Heart right ventricle (tissue), 16 donors: ENCODE results near the gene ADAMTS6. TPM values are rescaled to one million over a fixed set of nuclear protein-coding genes. Genes with fewer than 3 reads are reported as not detected.
A peak's percentile ranks its signal among the peaks of the same experiment; 100 is the strongest.

Experiments
- ATAC-seq, 8 donors: fragments of 200-7000 bp; cut with Tn5 transposase; one replicate each; pipeline ENCODE4 v1.9.1; 2020; ENCODE audit warnings: mild to moderate bottlenecking in 8 of 8, moderate library complexity in 8 of 8, moderate number of reproducible peaks in 1 of 8
- DNase-seq, 2 donors: peaks; one replicate each; pipeline ENCODE4 v3.0.0-alpha.2; 2020
- H3K27ac ChIP-seq, 10 donors: fragments of 200-600 bp; sonication (generic) in 2 of 10; one replicate each; pipeline versions ENCODE4 v1.5.0 to v1.8.0; 2020 to 2022; ENCODE audit warnings: mild to moderate bottlenecking in 3 of 10
- H3K27me3 ChIP-seq, 7 donors: fragments of 200-600 bp; one replicate each; pipeline ENCODE4 v1.8.0; 2021 to 2022; ENCODE audit warnings: mild to moderate bottlenecking in 2 of 7
- H3K36me3 ChIP-seq, 9 donors: fragments of 200-600 bp; sonication (generic) in 1 of 9; one replicate each; pipeline versions ENCODE4 v1.5.0 to v1.8.0; 2020 to 2022; ENCODE audit warnings: mild to moderate bottlenecking in 2 of 9
- H3K4me1 ChIP-seq, 9 donors: fragments of 200-600 bp; sonication (generic) in 1 of 9; one replicate each; pipeline versions ENCODE4 v1.5.0 to v1.8.0; 2020 to 2022; ENCODE audit warnings: mild to moderate bottlenecking in 4 of 9
- H3K4me3 ChIP-seq, 10 donors: fragments of 200-600 bp; sonication (generic) in 2 of 10; one replicate each; pipeline versions ENCODE4 v1.5.0 to v1.8.0; 2020 to 2022; ENCODE audit warnings: mild to moderate bottlenecking in 7 of 10, moderate library complexity in 2 of 10
- H3K9me3 ChIP-seq, 11 donors: fragments of 200-600 bp in 10 of 11; sonication (generic) in 2 of 11; one replicate each; pipeline versions ENCODE4 v1.5.0 to v1.8.0; 2013 to 2022; ENCODE audit warnings: mild to moderate bottlenecking in 2 of 11, control low read depth in 1 of 11, moderate library complexity in 1 of 11
- CTCF ChIP-seq, 9 donors: fragments of 200-600 bp; sonication (generic) in 2 of 9; IDR thresholded peaks; one replicate each; pipeline versions ENCODE4 v1.5.0 to v1.8.0; 2021 to 2022; ENCODE audit warnings: antibody characterized with exemption in 9 of 9, mild to moderate bottlenecking in 5 of 9, moderate library complexity in 1 of 9
- WGBS, 2 donors: extraction: QIAGEN DNeasy Blood & Tissue Kit; methylation state at CpG; one replicate each; pipeline ENCODE4 v1.1.7; 2013; ENCODE audit warnings: inconsistent platforms in 1 of 2; 5-methylcytosine and 5-hydroxymethylcytosine counted together
- intact Hi-C, 10 donors: fragments of 100-400 bp; cut with DNase I; formaldehyde crosslinking; loops; one replicate each; pipeline versions ENCODE4 v1.11.1 to v1.14.2; 2022
- polyA plus RNA-seq, 2 donors: library from polyadenylated mRNA; stranded (reverse); fragments of 200-250 nt; gene quantifications; one replicate each; pipeline ENCODE4 v1.2.3, GENCODE V29; 2013
- total RNA-seq, 10 donors: library from RNA; stranded (reverse); fragmentation: NEBNext Ultra II Directional in 3 of 10; extraction: Animal tissue kit (Norgen Biotek cat#: 25700) in 3 of 10; gene quantifications; one replicate each; pipeline versions ENCODE4 v1.2.1 to v1.2.4, GENCODE V29; 2021 to 2023
- donor health status: Arrhythmogenic right ventricular cardiomyopathy.
- donor health status: ischemic (EF 13 %, LVEDD 7.1; RV severe dilation, severe dysfunction).
- donor health status: healthy with polysubstance abuse.
- donor health status: DM: no; HTN: yes; CAD: no.
- donor health status: DM: no; HTN: no; CAD: no.
- donor health status: ischemic (EF 25% LVEDD 6.9; RV normal size, moderate dysfunction).
- donor health status: ischemic (EF 25% LVEDD 5.7; RV mildly dilated, moderate dysfunction).
- donor health status: healthy.
- donor health status: DM: yes; HTN: yes; CAD: no.
- donor health status: Ischemic cardiomyopathy.
- donor health status: ischemic (EF 35%, LVEDD 5.7; RV mildly dilated, moderate dysfunction).
- donor health status: nonischemic (EF 11% LVEDD 7.7; RV severe dilation, severe dysfunction).
- donor health status: DM: yes; HTN: yes; CAD: no.
- donor health status: PGD.
- donor health status: ischemic (EF 29% LVEDD 5.4; RV normal size, mild dysfunction).
- donor health status: nonischemic (EF 23%, LVEDD 6.1; RV moderate dilation, normal function).

The ADAMTS6 gene
- total and polyA plus RNA-seq, 12 donors, result 0.25 to 4.1 (median 2.1) TPM

GRCh38 chr5:65132386-65132785, 349.3 kb downstream of the ADAMTS6 start:
- Histone ChIP-seq H3K4me1 (peaks cover 0 to 23% (median 1%) of the 10 kb centered on the region in 9 donors), H3K9me3 (no peaks in the 10 kb centered on the region), H3K27me3 (no peaks in the 10 kb centered on the region), H3K27ac (no peak overlapping the region), H3K4me3 (no peak overlapping the region), H3K36me3 (no peaks in the 10 kb centered on the region)
- TF ChIP-seq CTCF (IDR thresholded peaks at IDR 0.05), result no peak
- intact Hi-C loops, result no loop called here
- DNase-seq (no peak), ATAC-seq (no peak)
- WGBS, 2 donors, result 94 to 95% methylated on average over 4 of the region's 4 CpGs

GRCh38 chr5:65128226-65128625, 353.5 kb downstream of the ADAMTS6 start:
- Histone ChIP-seq H3K27ac (peak overlapping the region in 1 of 10 donors; percentile 68), H3K9me3 (no peaks in the 10 kb centered on the region), H3K4me3 (no peak overlapping the region), H3K27me3 (no peaks in the 10 kb centered on the region), H3K4me1 (peaks cover 0 to 26% (median 10%) of the 10 kb centered on the region in 9 donors), H3K36me3 (no peaks in the 10 kb centered on the region)
- no peak for TF ChIP-seq CTCF (IDR thresholded peaks at IDR 0.05)
- ATAC-seq, result no peak
- no peak for DNase-seq
- 77 to 80% methylated on average over 6 of the region's 6 CpGs for WGBS, 2 donors
- intact Hi-C loops, result no loop called here

- TF ChIP-seq CTCF (IDR thresholded peaks at IDR 0.05), result no peak
- Histone ChIP-seq H3K27me3 (no peaks in the 10 kb centered on the region), H3K36me3 (no peaks in the 10 kb centered on the region), H3K9me3 (no peaks in the 10 kb centered on the region), H3K4me3 (no peak overlapping the region), H3K4me1 (peaks cover 0 to 26% (median 10%) of the 10 kb centered on the region in 9 donors), H3K27ac (peak overlapping the region in 2 of 10 donors; percentile 29 to 68)
- 66% methylated on average over 10 of the region's 10 CpGs for WGBS, 2 donors
- ATAC-seq (peak in 5 of 8 donors; percentile 27 to 58 (median 36)), DNase-seq (no peak)
- intact Hi-C loops, result no loop called here
Measured at GRCh38 chr5:65127161-65127901, 354.4 kb downstream of the ADAMTS6 start.

GRCh38 chr5:65126542-65127069, 355.1 kb downstream of the ADAMTS6 start:
- no peak for DNase-seq
- H3K9me3 ChIP-seq, result no peaks in the 10 kb centered on the region
- ATAC-seq, result peak in 6 of 8 donors; percentile 18 to 45 (median 28)
- peak overlapping the region in 5 of 10 donors; percentile 7 to 68 (median 29) for H3K27ac ChIP-seq
- no peaks in the 10 kb centered on the region for H3K36me3 ChIP-seq
- H3K27me3 ChIP-seq, result no peaks in the 10 kb centered on the region
- intact Hi-C loops, result no loop called here
- H3K4me1 ChIP-seq, result peaks cover 0 to 26% (median 10%) of the 10 kb centered on the region in 9 donors
- WGBS, 2 donors, result 67 to 71% methylated on average over 6 of the region's 6 CpGs
- TF ChIP-seq CTCF (IDR thresholded peaks at IDR 0.05), result no peak
- H3K4me3 ChIP-seq, result no peak overlapping the region
